ENCODE data around the gene PDE2A.
"Not testable (repeated sequence)": the region's sequence is repeated elsewhere in the genome, so short reads cannot be mapped to it uniquely, and the experiment has no call there.

The PDE2A gene

GRCh38 chr11:72573855-72574445 lies 100.3 kb downstream of the PDE2A start:
- H3K27me3 ChIP-seq (replicated peaks; ENCODE audit: control insufficient read depth, insufficient read depth, low read length, poor library complexity, severe bottlenecking) = no peaks in the 10 kb centered on the region
- no peaks in the 10 kb centered on the region for H3K9me3 ChIP-seq (ENCODE audit: control insufficient read depth, low read length)
- H3K27ac ChIP-seq (ENCODE audit: insufficient read depth, low read length, poor library complexity, severe bottlenecking) = no peak overlapping the region
- no peak overlapping the region for H3K4me3 ChIP-seq (ENCODE audit: insufficient read depth, low read depth, low read length, poor library complexity, severe bottlenecking)
- H3K4me1 ChIP-seq (ENCODE audit: control insufficient read depth, insufficient read depth, low read length, poor library complexity, severe bottlenecking) = peaks cover 2% of the 10 kb centered on the region
- DNase-seq = no peak
- no peaks in the 10 kb centered on the region for H3K36me3 ChIP-seq (ENCODE audit: control insufficient read depth, insufficient read depth, low read length)

GRCh38 chr11:72573072-72573854 lies 101.0 kb downstream of the PDE2A start:
- Histone ChIP-seq H3K9me3 (ENCODE audit: control insufficient read depth, low read length) (no peaks in the 10 kb centered on the region), H3K4me3 (ENCODE audit: insufficient read depth, low read depth, low read length, poor library complexity, severe bottlenecking) (no peak overlapping the region), H3K27ac (ENCODE audit: insufficient read depth, low read length, poor library complexity, severe bottlenecking) (no peak overlapping the region), H3K4me1 (ENCODE audit: control insufficient read depth, insufficient read depth, low read length, poor library complexity, severe bottlenecking) (peaks cover 2% of the 10 kb centered on the region), H3K27me3 (replicated peaks; ENCODE audit: control insufficient read depth, insufficient read depth, low read length, poor library complexity, severe bottlenecking) (no peaks in the 10 kb centered on the region), H3K36me3 (ENCODE audit: control insufficient read depth, insufficient read depth, low read length) (no peaks in the 10 kb centered on the region)
- no peak for DNase-seq

GRCh38 chr11:72572540-72572939 lies 101.7 kb downstream of the PDE2A start:
- H3K4me1 ChIP-seq (ENCODE audit: control insufficient read depth, insufficient read depth, low read length, poor library complexity, severe bottlenecking); H3K27ac ChIP-seq (ENCODE audit: insufficient read depth, low read length, poor library complexity, severe bottlenecking); H3K9me3 ChIP-seq (ENCODE audit: control insufficient read depth, low read length); DNase-seq; H3K4me3 ChIP-seq (ENCODE audit: insufficient read depth, low read depth, low read length, poor library complexity, severe bottlenecking); H3K36me3 ChIP-seq (ENCODE audit: control insufficient read depth, insufficient read depth, low read length); H3K27me3 ChIP-seq (replicated peaks; ENCODE audit: control insufficient read depth, insufficient read depth, low read length, poor library complexity, severe bottlenecking): not testable (repeated sequence)

GRCh38 chr11:72570893-72571661 lies 103.1 kb downstream of the PDE2A start:
- Histone ChIP-seq H3K27ac (ENCODE audit: insufficient read depth, low read length, poor library complexity, severe bottlenecking) (no peak overlapping the region), H3K4me1 (ENCODE audit: control insufficient read depth, insufficient read depth, low read length, poor library complexity, severe bottlenecking) (peaks cover 2% of the 10 kb centered on the region), H3K27me3 (replicated peaks; ENCODE audit: control insufficient read depth, insufficient read depth, low read length, poor library complexity, severe bottlenecking) (no peaks in the 10 kb centered on the region), H3K36me3 (ENCODE audit: control insufficient read depth, insufficient read depth, low read length) (no peaks in the 10 kb centered on the region), H3K4me3 (ENCODE audit: insufficient read depth, low read depth, low read length, poor library complexity, severe bottlenecking) (no peak overlapping the region), H3K9me3 (ENCODE audit: control insufficient read depth, low read length) (no peaks in the 10 kb centered on the region)
- DNase-seq = no peak

GRCh38 chr11:72569966-72570892 lies 104.0 kb downstream of the PDE2A start:
- DNase-seq = no peak
- H3K36me3 ChIP-seq (ENCODE audit: control insufficient read depth, insufficient read depth, low read length) = no peaks in the 10 kb centered on the region
- H3K4me1 ChIP-seq (ENCODE audit: control insufficient read depth, insufficient read depth, low read length, poor library complexity, severe bottlenecking) = peaks cover 2% of the 10 kb centered on the region
- no peak overlapping the region for H3K27ac ChIP-seq (ENCODE audit: insufficient read depth, low read length, poor library complexity, severe bottlenecking)
- H3K27me3 ChIP-seq (replicated peaks; ENCODE audit: control insufficient read depth, insufficient read depth, low read length, poor library complexity, severe bottlenecking) = no peaks in the 10 kb centered on the region
- H3K9me3 ChIP-seq (ENCODE audit: control insufficient read depth, low read length) = no peaks in the 10 kb centered on the region
- H3K4me3 ChIP-seq (ENCODE audit: insufficient read depth, low read depth, low read length, poor library complexity, severe bottlenecking) = no peak overlapping the region

- Histone ChIP-seq H3K27me3 (replicated peaks; ENCODE audit: control insufficient read depth, insufficient read depth, low read length, poor library complexity, severe bottlenecking) (no peaks in the 10 kb centered on the region), H3K36me3 (ENCODE audit: control insufficient read depth, insufficient read depth, low read length) (no peaks in the 10 kb centered on the region), H3K4me1 (ENCODE audit: control insufficient read depth, insufficient read depth, low read length, poor library complexity, severe bottlenecking) (peaks cover 2% of the 10 kb centered on the region), H3K27ac (ENCODE audit: insufficient read depth, low read length, poor library complexity, severe bottlenecking) (no peak overlapping the region), H3K4me3 (ENCODE audit: insufficient read depth, low read depth, low read length, poor library complexity, severe bottlenecking) (no peak overlapping the region), H3K9me3 (ENCODE audit: control insufficient read depth, low read length) (no peaks in the 10 kb centered on the region)
- DNase-seq = no peak
These were observed 105.4 kb downstream of the PDE2A start for GRCh38 chr11:72568861-72569260.

GRCh38 chr11:72562431-72562830 lies 111.8 kb downstream of the PDE2A start:
- Histone ChIP-seq H3K36me3 (ENCODE audit: control insufficient read depth, insufficient read depth, low read length) (no peaks in the 10 kb centered on the region), H3K27me3 (replicated peaks; ENCODE audit: control insufficient read depth, insufficient read depth, low read length, poor library complexity, severe bottlenecking) (no peaks in the 10 kb centered on the region), H3K27ac (ENCODE audit: insufficient read depth, low read length, poor library complexity, severe bottlenecking) (no peak overlapping the region), H3K4me3 (ENCODE audit: insufficient read depth, low read depth, low read length, poor library complexity, severe bottlenecking) (no peak overlapping the region), H3K9me3 (ENCODE audit: control insufficient read depth, low read length) (no peaks in the 10 kb centered on the region), H3K4me1 (ENCODE audit: control insufficient read depth, insufficient read depth, low read length, poor library complexity, severe bottlenecking) (no peaks in the 10 kb centered on the region)
- DNase-seq = no peak

GRCh38 chr11:72561856-72562255 lies 112.4 kb downstream of the PDE2A start:
- H3K27ac ChIP-seq (ENCODE audit: insufficient read depth, low read length, poor library complexity, severe bottlenecking) = no peak overlapping the region
- H3K27me3 ChIP-seq (replicated peaks; ENCODE audit: control insufficient read depth, insufficient read depth, low read length, poor library complexity, severe bottlenecking) = no peaks in the 10 kb centered on the region
- H3K36me3 ChIP-seq (ENCODE audit: control insufficient read depth, insufficient read depth, low read length) = no peaks in the 10 kb centered on the region
- no peaks in the 10 kb centered on the region for H3K9me3 ChIP-seq (ENCODE audit: control insufficient read depth, low read length)
- H3K4me1 ChIP-seq (ENCODE audit: control insufficient read depth, insufficient read depth, low read length, poor library complexity, severe bottlenecking) = no peaks in the 10 kb centered on the region
- H3K4me3 ChIP-seq (ENCODE audit: insufficient read depth, low read depth, low read length, poor library complexity, severe bottlenecking) = no peak overlapping the region
- no peak for DNase-seq

- H3K36me3 ChIP-seq (ENCODE audit: control insufficient read depth, insufficient read depth, low read length); DNase-seq; H3K4me3 ChIP-seq (ENCODE audit: insufficient read depth, low read depth, low read length, poor library complexity, severe bottlenecking); H3K4me1 ChIP-seq (ENCODE audit: control insufficient read depth, insufficient read depth, low read length, poor library complexity, severe bottlenecking); H3K27ac ChIP-seq (ENCODE audit: insufficient read depth, low read length, poor library complexity, severe bottlenecking); H3K9me3 ChIP-seq (ENCODE audit: control insufficient read depth, low read length); H3K27me3 ChIP-seq (replicated peaks; ENCODE audit: control insufficient read depth, insufficient read depth, low read length, poor library complexity, severe bottlenecking): not testable (repeated sequence)
These were observed 113.4 kb downstream of the PDE2A start for GRCh38 chr11:72560864-72561263.

Measured in effector memory CD4-positive, alpha-beta T cell (primary cell).